Raji (cell line): ENCODE measurements around the gene ATP2B2.

Experiments used
- POLR2A ChIP-seq: IDR thresholded peaks from 2 replicates; pipeline ENCODE4 v1.6.1; 2011; ENCODE audit warnings: low read depth, low read length, control low read depth; ENCODE audit not compliant: insufficient read depth

The ATP2B2 gene

GRCh38 chr3:10493202-10493589 is 12.2 kb downstream of the ATP2B2 start:
- TF ChIP-seq POLR2A, result no peak

GRCh38 chr3:10492364-10493201 is 12.8 kb downstream of the ATP2B2 start:
- TF ChIP-seq POLR2A, result no peak

- no peak for TF ChIP-seq POLR2A
Observed at GRCh38 chr3:10489746-10490483, 15.5 kb downstream of the ATP2B2 start.

GRCh38 chr3:10487988-10488633 is 17.3 kb downstream of the ATP2B2 start:
- no peak for TF ChIP-seq POLR2A

- TF ChIP-seq POLR2A, result no peak
Observed at GRCh38 chr3:10485806-10486205, 19.6 kb downstream of the ATP2B2 start.

GRCh38 chr3:10485380-10485779 is 20.0 kb downstream of the ATP2B2 start:
- no peak for TF ChIP-seq POLR2A

GRCh38 chr3:10484709-10485108 is 20.7 kb downstream of the ATP2B2 start:
- no peak for TF ChIP-seq POLR2A

- no peak for TF ChIP-seq POLR2A
Observed at GRCh38 chr3:10483686-10484345, 21.6 kb downstream of the ATP2B2 start.

- no peak for TF ChIP-seq POLR2A
Observed at GRCh38 chr3:10483364-10483675, 22.1 kb downstream of the ATP2B2 start.

GRCh38 chr3:10482631-10483363 is 22.6 kb downstream of the ATP2B2 start:
- no peak for TF ChIP-seq POLR2A

- TF ChIP-seq POLR2A, result no peak
Observed at GRCh38 chr3:10480871-10481378, 24.5 kb downstream of the ATP2B2 start.

GRCh38 chr3:10479311-10479710 is 26.1 kb downstream of the ATP2B2 start:
- no peak for TF ChIP-seq POLR2A

GRCh38 chr3:10475983-10476382 is 29.4 kb downstream of the ATP2B2 start:
- TF ChIP-seq POLR2A, result no peak

GRCh38 chr3:10474847-10475246 is 30.5 kb downstream of the ATP2B2 start:
- no peak for TF ChIP-seq POLR2A

- TF ChIP-seq POLR2A, result no peak
Observed at GRCh38 chr3:10474275-10474646, 31.1 kb downstream of the ATP2B2 start.
